Renal cortical epithelial cell (primary cell): ENCODE data around the gene MTUS2. TPM values are rescaled to one million over a fixed set of nuclear protein-coding genes. Genes with fewer than 3 reads are reported as not detected.
A peak's percentile ranks its signal among the peaks of the same experiment; 100 is the strongest.
"Not testable (repeated sequence)": the region's sequence is repeated elsewhere in the genome, so short reads cannot be mapped to it uniquely, and the experiment has no call there.

Experiments used
- DNase-seq: peaks from one replicate; pipeline ENCODE4 v3.0.0-alpha.2; 2011; ENCODE audit warnings: low read depth
- total RNA-seq: library from RNA; depleted of rRNA; stranded (reverse); fragments of >200 nt; gene quantifications from 2 replicates; pipeline ENCODE4 v1.2.3, GENCODE V29; 2014

MTUS2 gene
- total RNA-seq, 1 donor from 2014 or later, result under 0.01 TPM

- no peak for DNase-seq
These were observed 497.7 kb downstream of the MTUS2 start for GRCh38 chr13:29317828-29318227.

- no peak for DNase-seq
These were observed 498.6 kb downstream of the MTUS2 start for GRCh38 chr13:29318741-29319140.

GRCh38 chr13:29319451-29319850, 499.3 kb downstream of the MTUS2 start:
- DNase-seq, result no peak

- no peak for DNase-seq
These were observed 503.8 kb downstream of the MTUS2 start for GRCh38 chr13:29323954-29324353.

- no peak for DNase-seq
These were observed 504.5 kb downstream of the MTUS2 start for GRCh38 chr13:29324601-29325000.

GRCh38 chr13:29328501-29328900, 508.4 kb downstream of the MTUS2 start:
- DNase-seq, result no peak

GRCh38 chr13:29336356-29336755, 516.2 kb downstream of the MTUS2 start:
- no peak for DNase-seq

- DNase-seq, result no peak
These were observed 519.5 kb downstream of the MTUS2 start for GRCh38 chr13:29339386-29340272.

GRCh38 chr13:29345860-29346582, 525.9 kb downstream of the MTUS2 start:
- not testable (repeated sequence) for DNase-seq

GRCh38 chr13:29355029-29355428, 534.9 kb downstream of the MTUS2 start:
- no peak for DNase-seq

- DNase-seq, result no peak
These were observed 539.0 kb downstream of the MTUS2 start for GRCh38 chr13:29359181-29359580.

GRCh38 chr13:29361716-29362115, 541.6 kb downstream of the MTUS2 start:
- DNase-seq, result no peak

- DNase-seq, result peak; percentile 7
These were observed 542.9 kb downstream of the MTUS2 start for GRCh38 chr13:29362849-29363604.

GRCh38 chr13:29369060-29369743, 549.1 kb downstream of the MTUS2 start:
- peak; percentile 25 for DNase-seq

- DNase-seq, result no peak
These were observed 559.1 kb downstream of the MTUS2 start for GRCh38 chr13:29379281-29379680.

- DNase-seq, result no peak
These were observed 559.7 kb downstream of the MTUS2 start for GRCh38 chr13:29379865-29380264.

GRCh38 chr13:29382021-29382420, 561.9 kb downstream of the MTUS2 start:
- DNase-seq, result no peak

GRCh38 chr13:29383476-29383875, 563.3 kb downstream of the MTUS2 start:
- no peak for DNase-seq

- no peak for DNase-seq
These were observed 564.3 kb downstream of the MTUS2 start for GRCh38 chr13:29384466-29384865.

GRCh38 chr13:29384871-29385270, 564.7 kb downstream of the MTUS2 start:
- DNase-seq, result no peak

- DNase-seq, result no peak
These were observed 566.1 kb downstream of the MTUS2 start for GRCh38 chr13:29386246-29386645.

GRCh38 chr13:29390598-29390997, 570.5 kb downstream of the MTUS2 start:
- DNase-seq, result not testable (repeated sequence)
